Neuron (in vitro differentiated cells): ENCODE results near the gene DOCK4.

Source experiments
- H2AFZ ChIP-seq: one replicate; pipeline ENCODE4 v1.6.1; 2013; ENCODE audit warnings: low read depth, mild to moderate bottlenecking, inconsistent platforms, low read length, moderate library complexity
- H3K27me3 ChIP-seq: one replicate; pipeline ENCODE4 v1.6.1; 2013; ENCODE audit warnings: low read length; ENCODE audit not compliant: insufficient read depth
- H3K36me3 ChIP-seq: one replicate; pipeline ENCODE4 v1.6.1; 2013; ENCODE audit warnings: low read length; ENCODE audit not compliant: insufficient read depth
- H3K4me1 ChIP-seq: one replicate; pipeline ENCODE4 v1.6.1; 2013; ENCODE audit warnings: low read length; ENCODE audit not compliant: insufficient read depth
- H3K4me3 ChIP-seq: 2 replicates; pipeline ENCODE4 v1.5.1; 2013; ENCODE audit warnings: mild to moderate bottlenecking, low read length, moderate library complexity
- H3K9me3 ChIP-seq: one replicate; pipeline ENCODE4 v1.6.1; 2013; ENCODE audit warnings: low read length

The DOCK4 gene

GRCh38 chr7:112207765-112208164, 1.6 kb upstream of the DOCK4 start:
- peaks cover 21% of the 10 kb centered on the region for H3K4me1 ChIP-seq
- peak overlapping the region; percentile 88 for H3K4me3 ChIP-seq
- H2AFZ ChIP-seq, result no peak overlapping the region
- no peaks in the 10 kb centered on the region for H3K9me3 ChIP-seq
- no peaks in the 10 kb centered on the region for H3K27me3 ChIP-seq
- H3K36me3 ChIP-seq, result no peaks in the 10 kb centered on the region

- Histone ChIP-seq H3K4me3 (peak overlapping the region; percentile 88), H3K4me1 (peaks cover 17% of the 10 kb centered on the region), H3K9me3 (no peaks in the 10 kb centered on the region), H3K36me3 (no peaks in the 10 kb centered on the region), H3K27me3 (no peaks in the 10 kb centered on the region), H2AFZ (peak overlapping the region; percentile 80)
Measured at GRCh38 chr7:112206991-112207592, 893 bp upstream of the DOCK4 start.

- peaks cover 17% of the 10 kb centered on the region for H3K4me1 ChIP-seq
- H3K4me3 ChIP-seq, result peak overlapping the region; percentile 88
- no peaks in the 10 kb centered on the region for H3K27me3 ChIP-seq
- H2AFZ ChIP-seq, result peak overlapping the region; percentile 93
- no peaks in the 10 kb centered on the region for H3K36me3 ChIP-seq
- no peaks in the 10 kb centered on the region for H3K9me3 ChIP-seq
Measured at GRCh38 chr7:112205343-112206237, 609 bp downstream of the DOCK4 start.

- H2AFZ ChIP-seq, result peak overlapping the region; percentile 93
- H3K4me3 ChIP-seq, result peak overlapping the region; percentile 88
- H3K36me3 ChIP-seq, result no peaks in the 10 kb centered on the region
- no peaks in the 10 kb centered on the region for H3K27me3 ChIP-seq
- H3K4me1 ChIP-seq, result peaks cover 17% of the 10 kb centered on the region
- no peaks in the 10 kb centered on the region for H3K9me3 ChIP-seq
Measured at GRCh38 chr7:112204499-112205342, 1.5 kb downstream of the DOCK4 start.

- Histone ChIP-seq H3K27me3 (no peaks in the 10 kb centered on the region), H3K4me1 (peaks cover 17% of the 10 kb centered on the region), H3K36me3 (no peaks in the 10 kb centered on the region), H3K4me3 (peak overlapping the region; percentile 88), H2AFZ (no peak overlapping the region), H3K9me3 (no peaks in the 10 kb centered on the region)
Measured at GRCh38 chr7:112203365-112203739, 2.8 kb downstream of the DOCK4 start.

- peak overlapping the region; percentile 88 for H3K4me3 ChIP-seq
- no peaks in the 10 kb centered on the region for H3K9me3 ChIP-seq
- H3K27me3 ChIP-seq, result no peaks in the 10 kb centered on the region
- peaks cover 17% of the 10 kb centered on the region for H3K4me1 ChIP-seq
- H3K36me3 ChIP-seq, result no peaks in the 10 kb centered on the region
- no peak overlapping the region for H2AFZ ChIP-seq
Measured at GRCh38 chr7:112202816-112203215, 3.4 kb downstream of the DOCK4 start.

- Histone ChIP-seq H2AFZ (no peak overlapping the region), H3K9me3 (no peaks in the 10 kb centered on the region), H3K36me3 (no peaks in the 10 kb centered on the region), H3K4me1 (peaks cover 17% of the 10 kb centered on the region), H3K27me3 (no peaks in the 10 kb centered on the region), H3K4me3 (no peak overlapping the region)
Measured at GRCh38 chr7:112201839-112202238, 4.4 kb downstream of the DOCK4 start.

- H3K4me3 ChIP-seq, result no peak overlapping the region
- H3K9me3 ChIP-seq, result no peaks in the 10 kb centered on the region
- H2AFZ ChIP-seq, result no peak overlapping the region
- no peaks in the 10 kb centered on the region for H3K27me3 ChIP-seq
- H3K4me1 ChIP-seq, result peaks cover 17% of the 10 kb centered on the region
- no peaks in the 10 kb centered on the region for H3K36me3 ChIP-seq
Measured at GRCh38 chr7:112201411-112201810, 4.8 kb downstream of the DOCK4 start.

- no peak overlapping the region for H2AFZ ChIP-seq
- no peak overlapping the region for H3K4me3 ChIP-seq
- peaks cover 17% of the 10 kb centered on the region for H3K4me1 ChIP-seq
- no peaks in the 10 kb centered on the region for H3K9me3 ChIP-seq
- H3K27me3 ChIP-seq, result no peaks in the 10 kb centered on the region
- H3K36me3 ChIP-seq, result no peaks in the 10 kb centered on the region
Measured at GRCh38 chr7:112199672-112200071, 6.5 kb downstream of the DOCK4 start.

- Histone ChIP-seq H2AFZ (no peak overlapping the region), H3K36me3 (no peaks in the 10 kb centered on the region), H3K4me3 (no peak overlapping the region), H3K4me1 (peaks cover 13% of the 10 kb centered on the region), H3K9me3 (no peaks in the 10 kb centered on the region), H3K27me3 (no peaks in the 10 kb centered on the region)
Measured at GRCh38 chr7:112199035-112199655, 7.1 kb downstream of the DOCK4 start.

- no peak overlapping the region for H3K4me3 ChIP-seq
- H3K4me1 ChIP-seq, result no peaks in the 10 kb centered on the region
- H3K9me3 ChIP-seq, result no peaks in the 10 kb centered on the region
- no peak overlapping the region for H2AFZ ChIP-seq
- no peaks in the 10 kb centered on the region for H3K36me3 ChIP-seq
- H3K27me3 ChIP-seq, result no peaks in the 10 kb centered on the region
Measured at GRCh38 chr7:112197322-112197721, 8.9 kb downstream of the DOCK4 start.

GRCh38 chr7:112195717-112196116, 10.5 kb downstream of the DOCK4 start:
- Histone ChIP-seq H2AFZ (no peak overlapping the region), H3K27me3 (no peaks in the 10 kb centered on the region), H3K36me3 (no peaks in the 10 kb centered on the region), H3K9me3 (no peaks in the 10 kb centered on the region), H3K4me1 (no peaks in the 10 kb centered on the region), H3K4me3 (no peak overlapping the region)
